ENCODE measurements around the gene S1PR3.

S1PR3 gene

GRCh38 chr9:88993327-88993726 lies 2.1 kb downstream of the S1PR3 start:
- H3K9me3 ChIP-seq (ENCODE audit: insufficient read depth, low read length, severe bottlenecking), result no peaks in the 10 kb centered on the region
- H3K4me1 ChIP-seq (ENCODE audit: insufficient read depth, low read length), result peaks cover 18% of the 10 kb centered on the region
- TF ChIP-seq EZH2 (IDR thresholded peaks at IDR 0.05; ENCODE audit: borderline replicate concordance, low read depth, low read length, severe bottlenecking), result no peak
- TF ChIP-seq CTCF (IDR thresholded peaks at IDR 0.05; ENCODE audit: borderline replicate concordance, extremely low read depth, low read length, poor library complexity, severe bottlenecking), result no peak
- DNase-seq (no peak), ATAC-seq (ENCODE audit: insufficient read depth, low read depth) (no peak)
- no peaks in the 10 kb centered on the region for H3K36me3 ChIP-seq (ENCODE audit: insufficient read depth, low read length)
- H3K79me2 ChIP-seq (ENCODE audit: insufficient read depth, low read length), result no peaks in the 10 kb centered on the region
- H2AFZ ChIP-seq (ENCODE audit: low read depth, low read length), result no peak overlapping the region
- H3K4me2 ChIP-seq (ENCODE audit: insufficient read depth, low read length), result no peak overlapping the region
- H3K27ac ChIP-seq (ENCODE audit: low read length), result no peak overlapping the region
- H4K20me1 ChIP-seq (ENCODE audit: insufficient read depth, low read length), result no peaks in the 10 kb centered on the region
- no peak overlapping the region for H3K4me3 ChIP-seq (ENCODE audit: low read depth in 1 of 2, low read length in 2 of 2)
- no peak overlapping the region for H3K9ac ChIP-seq (ENCODE audit: low read depth, low read length)
- no peaks in the 10 kb centered on the region for H3K27me3 ChIP-seq (ENCODE audit: insufficient read depth, low read length, poor library complexity)

GRCh38 chr9:88993871-88994460 lies 2.7 kb downstream of the S1PR3 start:
- H3K4me2 ChIP-seq (ENCODE audit: insufficient read depth, low read length), result no peak overlapping the region
- no peak overlapping the region for H2AFZ ChIP-seq (ENCODE audit: low read depth, low read length)
- H3K9ac ChIP-seq (ENCODE audit: low read depth, low read length), result no peak overlapping the region
- H3K36me3 ChIP-seq (ENCODE audit: insufficient read depth, low read length), result no peaks in the 10 kb centered on the region
- no peaks in the 10 kb centered on the region for H3K79me2 ChIP-seq (ENCODE audit: insufficient read depth, low read length)
- DNase-seq (no peak), ATAC-seq (ENCODE audit: insufficient read depth, low read depth) (no peak)
- no peak overlapping the region for H3K27ac ChIP-seq (ENCODE audit: low read length)
- peaks cover 12% of the 10 kb centered on the region for H3K4me1 ChIP-seq (ENCODE audit: insufficient read depth, low read length)
- no peaks in the 10 kb centered on the region for H4K20me1 ChIP-seq (ENCODE audit: insufficient read depth, low read length)
- TF ChIP-seq EZH2 (IDR thresholded peaks at IDR 0.05; ENCODE audit: borderline replicate concordance, low read depth, low read length, severe bottlenecking) (no peak), CTCF (IDR thresholded peaks at IDR 0.05; ENCODE audit: borderline replicate concordance, extremely low read depth, low read length, poor library complexity, severe bottlenecking) (no peak)
- H3K27me3 ChIP-seq (ENCODE audit: insufficient read depth, low read length, poor library complexity), result no peaks in the 10 kb centered on the region
- H3K9me3 ChIP-seq (ENCODE audit: insufficient read depth, low read length, severe bottlenecking), result no peaks in the 10 kb centered on the region
- no peak overlapping the region for H3K4me3 ChIP-seq (ENCODE audit: low read depth in 1 of 2, low read length in 2 of 2)

GRCh38 chr9:88994469-88995199 lies 3.4 kb downstream of the S1PR3 start:
- H3K79me2 ChIP-seq (ENCODE audit: insufficient read depth, low read length), result no peaks in the 10 kb centered on the region
- no peak overlapping the region for H3K9ac ChIP-seq (ENCODE audit: low read depth, low read length)
- H3K27ac ChIP-seq (ENCODE audit: low read length), result no peak overlapping the region
- TF ChIP-seq CTCF (IDR thresholded peaks at IDR 0.05; ENCODE audit: borderline replicate concordance, extremely low read depth, low read length, poor library complexity, severe bottlenecking) (no peak), EZH2 (IDR thresholded peaks at IDR 0.05; ENCODE audit: borderline replicate concordance, low read depth, low read length, severe bottlenecking) (no peak)
- H3K9me3 ChIP-seq (ENCODE audit: insufficient read depth, low read length, severe bottlenecking), result no peaks in the 10 kb centered on the region
- no peaks in the 10 kb centered on the region for H4K20me1 ChIP-seq (ENCODE audit: insufficient read depth, low read length)
- ATAC-seq (ENCODE audit: insufficient read depth, low read depth), result no peak
- no peak overlapping the region for H2AFZ ChIP-seq (ENCODE audit: low read depth, low read length)
- H3K36me3 ChIP-seq (ENCODE audit: insufficient read depth, low read length), result no peaks in the 10 kb centered on the region
- no peak overlapping the region for H3K4me2 ChIP-seq (ENCODE audit: insufficient read depth, low read length)
- peaks cover 5% of the 10 kb centered on the region for H3K4me1 ChIP-seq (ENCODE audit: insufficient read depth, low read length)
- no peaks in the 10 kb centered on the region for H3K27me3 ChIP-seq (ENCODE audit: insufficient read depth, low read length, poor library complexity)
- no peak overlapping the region for H3K4me3 ChIP-seq (ENCODE audit: low read depth in 1 of 2, low read length in 2 of 2)
- no peak for DNase-seq
